SHP77 (cell line): Measurements from ENCODE around the gene ST13.
"Not testable (repeated sequence)": the region's sequence is repeated elsewhere in the genome, so short reads cannot be mapped to it uniquely, and the experiment has no call there.

Experiments
- DNase-seq, 2 experiments: peaks; one replicate each; lab custom pipeline; 2025; lab: John Stamatoyannopoulos, UW

The ST13 gene

DNA sequence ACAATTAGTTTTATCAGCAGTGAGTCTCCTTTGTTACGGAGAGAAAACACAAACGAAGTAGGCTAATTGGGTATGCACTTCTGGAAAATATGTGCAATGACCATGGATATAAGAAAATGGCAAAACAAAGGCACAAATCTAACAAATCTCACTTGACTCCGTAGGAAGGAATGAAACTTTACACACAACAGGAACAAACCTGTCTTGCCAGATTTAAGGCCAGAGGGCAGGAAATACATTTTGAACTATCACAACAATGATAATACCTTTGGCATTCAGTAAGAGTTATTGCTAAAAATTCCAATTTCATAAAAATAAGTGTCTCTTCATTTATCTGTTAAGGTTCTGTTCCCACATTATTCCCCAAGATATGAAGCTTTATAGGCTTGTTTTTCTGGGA is 73.9 kb downstream of the ST13 start:
- DNase-seq: no peak

DNA sequence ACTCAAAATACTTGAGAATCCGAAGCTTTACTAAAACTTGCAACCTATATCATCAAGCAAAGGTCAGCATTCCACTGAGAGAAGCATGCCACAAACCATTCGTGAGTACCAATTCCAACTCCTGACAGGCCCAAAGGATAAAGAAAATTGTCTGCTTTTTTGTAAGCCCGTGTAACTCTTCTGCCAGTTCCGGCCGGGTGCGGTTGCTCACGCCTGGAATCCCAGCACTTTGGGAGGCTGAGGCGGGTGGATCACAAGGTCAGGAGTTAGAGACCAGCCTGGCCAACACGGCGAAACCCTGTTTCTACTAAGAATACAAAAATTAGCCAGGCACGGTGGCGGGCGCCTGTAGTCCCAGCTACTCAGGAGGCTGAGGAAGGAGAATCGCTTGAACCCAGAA is 74.7 kb downstream of the ST13 start:
- not testable (repeated sequence) for DNase-seq
